Measurements from ENCODE around the gene GRXCR1.
A peak's percentile ranks its signal among the peaks of the same experiment; 100 is the strongest.

Gene GRXCR1

DNA sequence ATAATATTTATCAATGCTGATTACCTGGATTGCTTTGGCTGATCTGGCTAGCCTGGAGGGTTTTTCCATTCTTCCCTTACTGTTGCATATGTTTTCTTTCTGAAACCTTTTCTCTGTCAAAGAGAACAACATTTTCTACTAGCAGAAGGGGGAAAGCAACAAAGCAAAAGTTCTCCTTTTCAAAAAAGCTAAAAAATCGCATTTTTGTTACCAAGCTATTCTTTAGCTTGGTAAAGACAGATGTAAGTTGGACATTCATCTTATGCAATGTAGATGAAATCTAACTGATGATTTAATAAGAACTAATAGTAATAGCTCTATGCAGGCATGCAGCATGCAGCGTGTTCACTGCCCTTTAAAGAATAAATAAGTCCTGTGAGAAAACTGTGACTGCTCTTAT is at the start of gene GRXCR1:
TSS of gene GRXCR1 (plus strand) at position 301 of the 400 bp plus-strand sequence. CDS start 554 bp downstream, outside the sequence.
- no peak for FAIRE-seq

DNA sequence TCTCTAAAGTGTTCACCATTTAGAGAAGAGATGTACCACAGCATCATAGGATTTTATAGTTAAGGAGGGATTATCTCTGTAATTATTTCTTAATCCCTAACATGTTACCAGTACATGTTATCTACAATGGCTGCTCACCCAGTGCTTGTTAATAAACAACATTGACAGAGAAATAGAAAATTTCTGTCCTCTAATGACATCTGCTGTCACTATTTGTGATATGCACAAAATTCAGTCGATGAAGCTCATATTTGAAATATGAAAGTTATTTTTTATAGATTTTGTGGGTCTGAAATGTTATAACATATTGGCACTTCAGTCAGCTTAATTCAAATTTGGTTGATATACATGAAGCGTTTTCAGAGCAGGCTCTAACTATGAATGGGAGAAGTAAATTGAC is 48.8 kb upstream of the GRXCR1 start:
- FAIRE-seq: no peak

GRCh38 chr4:42844422-42845070 is 48.0 kb upstream of the GRXCR1 start:
- FAIRE-seq: no peak

DNA sequence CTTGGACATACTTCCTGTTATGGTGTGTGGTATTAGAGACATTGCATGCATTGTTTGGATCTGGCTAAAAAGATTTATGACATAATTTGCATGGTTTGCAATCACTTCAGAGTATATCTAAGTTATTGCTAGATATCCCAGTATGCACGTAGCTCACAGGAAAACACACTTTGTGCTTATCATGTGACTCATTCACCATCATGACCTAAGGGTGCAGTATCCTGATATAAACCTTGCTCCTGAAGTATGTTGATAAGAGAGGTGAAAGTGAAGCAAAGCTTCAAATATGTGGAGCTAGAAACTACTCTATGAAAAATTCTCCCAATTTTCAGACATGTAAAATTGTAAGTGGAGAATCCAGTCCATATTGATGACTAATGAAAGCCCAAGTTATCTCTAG is 46.9 kb upstream of the GRXCR1 start:
- FAIRE-seq: no peak

DNA sequence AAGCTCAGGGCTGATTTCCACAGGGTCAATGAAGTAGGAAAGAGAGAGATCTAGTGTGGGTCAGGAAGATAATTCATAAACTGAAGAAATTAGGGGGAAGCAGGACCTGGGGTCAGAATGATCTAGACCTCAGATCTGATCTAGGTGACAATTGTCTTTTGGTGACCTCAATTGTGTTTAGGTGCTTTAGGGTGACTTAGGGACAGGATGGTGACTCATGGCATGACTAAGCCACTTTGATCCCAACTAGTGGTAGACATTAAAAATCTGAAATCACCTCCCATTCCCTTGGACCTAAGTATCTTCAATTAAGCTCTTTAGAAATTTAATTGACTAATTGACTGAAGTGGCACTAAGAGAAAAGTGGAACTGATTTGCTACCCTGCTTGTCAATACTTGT is 36.7 kb upstream of the GRXCR1 start:
- FAIRE-seq: no peak

DNA sequence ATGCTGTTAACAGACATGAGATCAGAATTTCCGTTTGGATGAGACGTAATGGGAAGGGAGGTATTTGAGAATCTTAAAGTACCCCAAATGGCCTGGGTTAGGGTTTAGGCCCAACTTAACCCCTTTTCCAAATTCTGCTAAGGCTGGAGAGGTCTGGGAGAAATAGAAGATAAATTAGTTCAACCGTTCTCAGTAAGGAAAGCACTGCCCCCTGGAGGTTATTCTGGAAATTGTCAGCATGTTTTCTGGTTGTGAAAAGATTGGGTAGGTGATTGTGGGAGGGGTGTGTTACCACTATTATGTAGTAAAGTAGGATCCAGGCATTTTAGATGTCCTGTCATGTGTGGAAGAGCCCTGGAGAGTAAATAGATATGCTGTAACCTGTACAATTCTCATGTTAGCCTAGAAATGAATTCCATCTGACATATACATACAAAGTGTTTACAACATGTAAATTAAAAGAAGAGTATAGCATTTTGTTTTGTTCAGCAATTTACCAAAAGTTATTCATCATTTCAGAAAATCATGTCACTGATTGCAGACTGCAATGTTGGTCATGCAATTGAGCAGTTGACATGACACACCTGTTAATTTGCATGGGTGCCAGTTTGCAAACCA is 26.8 kb upstream of the GRXCR1 start:
- FAIRE-seq: peak; percentile 29

DNA sequence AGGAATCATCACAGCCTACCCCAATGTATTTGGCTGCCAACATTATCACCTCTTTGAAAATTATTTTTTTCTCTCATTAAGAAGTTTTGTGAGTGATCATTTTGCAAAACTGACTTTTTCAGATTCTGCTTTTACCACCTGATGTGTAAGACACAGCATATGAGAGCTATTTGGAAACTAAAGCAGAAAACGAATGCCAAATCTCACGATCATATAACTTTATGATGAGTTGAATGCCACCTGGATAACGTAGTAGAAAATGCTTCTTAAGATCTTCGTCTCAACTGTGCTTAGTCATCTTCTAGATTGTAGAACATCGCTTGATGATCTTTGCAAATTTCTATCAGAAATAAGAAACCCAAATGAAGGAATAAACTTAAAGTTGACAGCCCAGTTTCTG is 21.3 kb upstream of the GRXCR1 start:
- FAIRE-seq: no peak

- no peak for FAIRE-seq
These were observed 20.7 kb upstream of the GRXCR1 start for GRCh38 chr4:42871671-42872290.

DNA sequence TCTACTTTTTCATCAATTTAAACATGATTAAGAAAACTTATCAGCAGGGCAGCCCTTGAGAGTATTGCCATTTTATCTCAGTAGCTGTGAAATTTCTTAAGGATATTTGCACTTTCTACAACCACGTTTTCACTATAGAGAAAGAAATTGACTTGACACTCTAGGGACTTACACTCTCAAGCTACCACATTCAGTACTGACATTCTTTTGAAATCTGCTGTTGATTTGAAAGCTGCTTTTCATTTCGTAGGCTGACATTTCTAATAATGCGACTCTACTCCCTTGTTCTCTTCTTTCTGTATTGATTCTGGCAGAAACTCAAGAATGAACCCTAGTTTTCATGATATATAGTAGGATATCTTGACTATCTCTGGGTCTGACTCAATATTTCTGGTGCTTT is 13.7 kb upstream of the GRXCR1 start:
- no peak for FAIRE-seq

GRCh38 chr4:42881253-42881652 is 11.3 kb upstream of the GRXCR1 start:
- FAIRE-seq: no peak

GRCh38 chr4:42891644-42892043 is 869 bp upstream of the GRXCR1 start:
- FAIRE-seq: no peak

DNA sequence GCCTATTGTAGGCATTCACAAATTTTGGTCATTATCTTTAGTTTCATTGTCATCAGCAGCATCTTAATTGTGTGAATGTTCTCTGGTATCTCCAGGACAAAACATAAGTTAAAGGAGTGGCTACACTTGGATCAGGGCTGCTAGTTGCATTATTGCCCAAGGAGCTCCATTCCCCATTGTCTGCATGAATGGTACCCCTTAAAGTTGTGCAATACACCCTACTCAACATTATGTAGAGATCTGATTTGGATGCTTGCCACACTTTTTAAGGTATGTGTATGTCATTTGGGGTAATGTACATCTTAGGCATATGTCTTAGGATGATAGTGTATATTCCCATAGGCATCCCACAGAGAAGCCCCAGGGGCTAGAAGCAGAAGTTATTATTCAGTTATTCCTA is 2.9 kb downstream of the GRXCR1 start:
- FAIRE-seq: no peak

DNA sequence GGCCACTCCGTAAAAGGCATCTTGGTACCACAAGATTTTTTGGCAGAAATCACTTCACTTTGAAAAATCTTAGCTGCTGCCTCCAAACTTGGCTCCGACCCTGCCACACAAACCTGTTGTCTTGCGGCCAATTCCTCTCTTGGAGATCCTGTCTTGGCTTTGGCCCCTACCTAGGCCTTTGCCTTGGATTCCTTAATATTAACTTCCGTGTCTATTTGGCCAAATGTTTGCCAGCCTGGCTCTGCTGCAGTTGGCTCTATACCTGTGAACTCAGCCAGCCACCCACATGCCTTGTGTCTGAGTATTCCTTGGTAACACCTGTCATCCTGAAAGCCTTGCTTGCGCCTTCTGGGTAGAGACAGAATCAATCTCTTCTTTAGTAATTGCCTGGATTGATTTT is 12.5 kb downstream of the GRXCR1 start:
- no peak for FAIRE-seq

DNA sequence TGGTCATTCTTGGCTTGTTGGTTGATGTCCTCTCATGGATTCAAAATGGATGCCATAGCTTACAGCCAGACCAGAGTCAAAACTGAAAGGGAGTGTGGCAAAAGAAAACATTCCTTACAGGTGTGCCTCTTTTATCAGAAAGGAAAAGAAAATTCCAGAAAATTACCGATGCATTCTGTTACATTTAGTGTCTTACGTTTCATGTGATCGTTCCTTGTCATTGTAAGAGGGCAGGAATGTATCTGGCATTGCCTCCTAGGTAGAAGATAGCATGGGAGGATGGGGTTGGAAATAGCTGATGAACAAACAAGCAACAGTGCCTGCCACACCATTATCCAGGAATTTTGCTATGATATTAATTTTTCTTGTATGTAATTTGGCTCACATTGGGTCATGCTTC is 13.1 kb downstream of the GRXCR1 start:
- no peak for FAIRE-seq

GRCh38 chr4:42906341-42906740 is 13.8 kb downstream of the GRXCR1 start:
- FAIRE-seq: no peak

DNA sequence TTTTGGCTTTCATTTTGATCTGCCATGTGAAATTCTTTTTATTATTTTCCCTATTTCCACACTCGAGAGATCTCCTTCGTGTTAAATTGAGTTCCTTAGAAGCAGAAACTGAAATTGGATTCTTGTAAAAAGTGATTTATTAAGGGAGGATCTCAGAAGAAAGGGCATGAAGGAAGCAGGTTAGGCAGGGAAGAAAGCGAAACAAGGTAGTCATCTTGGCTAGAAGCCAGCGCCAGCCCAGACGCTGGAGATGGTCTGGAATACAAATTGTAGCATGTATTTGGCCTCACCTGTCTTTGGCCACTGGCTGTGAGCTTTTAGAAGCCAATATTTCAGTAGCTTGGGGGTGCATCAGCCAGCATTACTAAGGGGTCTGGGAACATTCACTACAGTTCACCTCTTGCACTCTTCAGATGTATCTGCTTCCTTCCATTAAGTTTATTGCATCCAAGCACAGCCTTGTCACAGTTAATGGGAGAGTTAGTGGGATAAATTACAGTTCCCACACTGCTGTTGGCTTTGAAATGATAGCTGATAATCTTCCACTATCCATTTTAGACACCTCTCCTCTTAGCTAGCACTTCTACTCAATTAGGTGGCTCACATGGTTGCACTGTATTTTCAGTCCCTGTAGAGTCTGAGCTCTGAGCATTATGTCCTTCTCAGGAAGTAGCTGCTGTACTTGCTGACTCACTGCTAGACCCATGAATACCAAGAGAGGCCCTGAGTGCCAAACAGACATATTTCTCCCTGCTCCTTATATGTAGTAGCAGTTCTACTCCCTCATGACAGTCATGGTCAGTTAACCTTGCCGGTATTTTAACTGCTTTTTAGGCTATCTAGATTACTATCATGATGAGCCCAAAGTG is 14.6 kb downstream of the GRXCR1 start:
- no peak for FAIRE-seq

- FAIRE-seq: no peak
These were observed 17.9 kb downstream of the GRXCR1 start for GRCh38 chr4:42910459-42910858.

DNA sequence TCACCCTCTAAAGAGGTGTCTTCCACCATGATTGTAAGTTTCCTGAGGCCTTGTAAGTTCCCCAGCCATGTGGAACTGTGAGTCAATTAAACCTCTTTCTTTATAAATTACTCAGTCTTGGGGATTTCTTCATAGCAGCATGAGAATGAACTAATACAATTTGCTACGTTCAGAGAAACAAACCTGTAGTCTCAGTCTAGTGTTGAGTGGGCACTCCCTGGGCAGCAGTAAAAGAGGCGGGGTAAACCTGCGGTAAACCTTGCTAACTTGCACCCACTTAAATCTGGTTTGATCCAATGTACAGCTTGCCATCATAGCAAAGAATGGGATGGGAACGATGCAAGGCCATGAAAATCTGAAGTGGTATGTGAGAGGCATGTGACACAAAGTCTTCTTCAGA is 22.4 kb downstream of the GRXCR1 start:
- FAIRE-seq: no peak

GRCh38 chr4:42915484-42915883 is 23.0 kb downstream of the GRXCR1 start:
- no peak for FAIRE-seq

DNA sequence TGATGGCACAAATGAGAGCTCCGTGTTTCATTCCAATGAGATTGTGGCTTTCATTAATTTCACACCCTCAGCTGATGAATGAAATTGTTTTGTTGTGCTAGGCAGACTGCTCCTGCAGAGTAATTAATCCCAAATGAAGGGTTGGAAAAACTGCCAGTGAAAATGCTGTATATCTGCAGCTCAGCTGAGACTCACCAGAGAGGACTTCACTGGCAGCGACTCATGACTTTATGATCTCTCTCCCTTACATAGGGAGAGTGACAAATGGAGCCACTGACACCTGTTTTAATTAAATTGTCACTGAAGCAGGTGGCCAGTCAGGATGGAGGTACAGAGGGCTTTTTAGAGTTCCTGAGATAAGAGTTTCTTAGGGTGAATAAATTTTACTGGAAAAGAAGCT is 24.8 kb downstream of the GRXCR1 start:
- no peak for FAIRE-seq

DNA sequence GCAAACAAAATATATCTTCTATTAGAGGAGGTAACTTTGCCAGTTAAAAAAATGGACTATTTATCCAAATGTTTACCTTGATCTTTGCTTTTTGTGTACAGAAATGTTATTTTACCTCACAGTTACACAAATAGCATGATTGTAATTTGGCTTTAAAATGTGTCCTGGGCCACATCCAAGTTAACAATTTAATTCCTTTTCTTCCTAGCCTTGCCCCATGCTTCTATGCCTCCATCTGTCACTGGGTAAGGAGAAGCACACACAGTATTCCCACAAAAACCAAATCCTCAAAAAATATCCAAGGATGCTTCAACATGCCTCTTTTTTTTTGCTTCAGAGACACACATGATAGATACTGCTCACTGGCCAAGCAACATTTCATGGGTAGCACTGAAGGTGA is 30.9 kb downstream of the GRXCR1 start:
- FAIRE-seq: no peak

- FAIRE-seq: no peak
These were observed 33.4 kb downstream of the GRXCR1 start for GRCh38 chr4:42925921-42926320.

- FAIRE-seq: no peak
These were observed 35.4 kb downstream of the GRXCR1 start for GRCh38 chr4:42927946-42928345.

- no peak for FAIRE-seq
These were observed 36.1 kb downstream of the GRXCR1 start for GRCh38 chr4:42928582-42928981.
